Suprapubic skin (tissue), 4 donors: ENCODE results near the gene HEPACAM. TPM values are rescaled to one million over a fixed set of nuclear protein-coding genes. Genes with fewer than 3 reads are reported as not detected.

Experiments used
- DNase-seq, 2 donors: peaks; one replicate each; pipeline ENCODE4 v3.0.0-alpha.2; 2019; ENCODE audit warnings: low spot score in 2 of 2
- H3K27ac ChIP-seq: fragments of 200-600 bp; sonication (generic); one replicate; pipeline ENCODE4 v1.5.1; 2019
- H3K27me3 ChIP-seq: fragments of 200-600 bp; sonication (generic); one replicate; pipeline ENCODE4 v1.5.1; 2019
- H3K36me3 ChIP-seq: fragments of 200-600 bp; sonication (generic); one replicate; pipeline ENCODE4 v1.5.1; 2019
- H3K4me1 ChIP-seq: fragments of 200-600 bp; sonication (generic); one replicate; pipeline ENCODE4 v1.5.1; 2019
- H3K4me3 ChIP-seq: fragments of 200-600 bp; sonication (generic); one replicate; pipeline ENCODE4 v1.5.1; 2019; ENCODE audit warnings: mild to moderate bottlenecking
- H3K9me3 ChIP-seq: fragments of 200-600 bp; sonication (generic); one replicate; pipeline ENCODE4 v1.5.1; 2019
- EP300 ChIP-seq: sonication (generic); formaldehyde crosslinking; IDR thresholded peaks from one replicate; pipeline ENCODE4 v1.6.1; 2017; ENCODE audit warnings: antibody characterized with exemption
- POLR2A ChIP-seq, 2 donors: fragments of 450-650 bp; IDR thresholded peaks; one replicate each; pipeline ENCODE4 v1.6.1; 2017; ENCODE audit warnings: antibody characterized with exemption in 2 of 2, mild to moderate bottlenecking in 2 of 2, moderate library complexity in 2 of 2
- POLR2AphosphoS5 ChIP-seq, 3 donors: sonication (generic); formaldehyde crosslinking; IDR thresholded peaks; one replicate each; pipeline ENCODE4 v1.6.1; 2017; ENCODE audit warnings: antibody characterized with exemption in 3 of 3
- WGBS: methylation state at CpG from one replicate; pipeline ENCODE4 v1.1.5; 2018; 5-methylcytosine and 5-hydroxymethylcytosine counted together
- total RNA-seq, 4 donors: library from RNA; depleted of rRNA; stranded (reverse); fragments of >200 nt; gene quantifications; one replicate each; pipeline ENCODE4 v1.1.0, GENCODE V29; 2016
- TF ChIP-seq, protein P1 (sequence below), 2 donors: fragments of 200-600 bp in 1 of 2; fragments of 450-650 bp in 1 of 2; sonication (generic) in 1 of 2; IDR thresholded peaks; one replicate each; pipeline ENCODE4 v1.5.1; 2016 to 2019; ENCODE audit warnings: antibody characterized with exemption in 2 of 2, mild to moderate bottlenecking in 1 of 2, moderate library complexity in 1 of 2

Gene HEPACAM, protein sequence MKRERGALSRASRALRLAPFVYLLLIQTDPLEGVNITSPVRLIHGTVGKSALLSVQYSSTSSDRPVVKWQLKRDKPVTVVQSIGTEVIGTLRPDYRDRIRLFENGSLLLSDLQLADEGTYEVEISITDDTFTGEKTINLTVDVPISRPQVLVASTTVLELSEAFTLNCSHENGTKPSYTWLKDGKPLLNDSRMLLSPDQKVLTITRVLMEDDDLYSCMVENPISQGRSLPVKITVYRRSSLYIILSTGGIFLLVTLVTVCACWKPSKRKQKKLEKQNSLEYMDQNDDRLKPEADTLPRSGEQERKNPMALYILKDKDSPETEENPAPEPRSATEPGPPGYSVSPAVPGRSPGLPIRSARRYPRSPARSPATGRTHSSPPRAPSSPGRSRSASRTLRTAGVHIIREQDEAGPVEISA
- 1 to 10 TPM in 1 of 4 donors, under 1 TPM in 2, not detected in 1; 0.72 to 1.4 (median 0.89) TPM for total RNA-seq

DNA sequence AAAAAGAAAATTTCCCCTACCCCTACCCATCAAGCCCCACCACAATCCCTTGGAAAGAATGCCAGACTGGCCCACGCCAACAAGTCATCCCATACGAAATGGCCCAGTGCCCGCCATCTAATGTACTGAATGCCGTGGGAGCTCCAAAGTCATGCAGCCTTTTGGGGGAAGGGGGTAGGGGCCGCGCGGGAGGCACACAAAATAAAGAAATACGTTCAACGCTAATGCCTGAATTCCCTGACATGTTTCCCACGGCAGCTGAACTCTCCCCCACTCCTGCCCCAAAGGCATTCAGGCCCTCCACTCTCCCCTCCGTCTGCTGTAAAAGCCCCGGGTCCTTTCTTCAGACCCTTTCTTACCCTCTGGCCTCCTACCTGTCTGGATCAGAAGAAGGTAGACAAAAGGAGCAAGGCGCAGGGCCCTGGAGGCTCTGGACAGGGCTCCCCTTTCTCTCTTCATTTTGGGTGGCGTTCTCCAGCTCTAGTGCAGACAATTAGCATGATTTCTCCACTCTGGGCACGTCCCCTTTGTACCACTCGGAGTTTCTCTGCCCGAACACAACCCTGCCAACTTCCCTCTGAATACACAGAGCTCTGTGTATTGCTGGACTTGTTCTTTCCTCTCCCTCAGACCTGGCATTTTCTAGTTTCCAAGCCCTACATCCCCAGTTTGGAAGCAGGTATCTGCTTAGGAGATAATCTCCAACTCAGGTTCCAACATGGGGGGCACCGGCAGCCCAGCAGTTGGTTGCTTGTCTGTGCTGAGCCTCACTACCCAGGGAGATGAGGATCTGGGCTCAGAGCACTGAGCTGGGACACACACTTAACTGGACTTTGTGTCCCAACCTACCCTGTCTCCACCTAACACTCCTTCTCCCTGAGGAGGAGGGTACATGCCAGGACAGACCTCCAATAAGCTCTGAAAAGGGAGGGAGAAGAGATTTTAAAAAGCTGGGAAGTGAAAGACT is at the start of gene HEPACAM:
HEPACAM (minus strand) TSS at position 500 of the 967 bp plus-strand sequence; CDS start at position 459, 41 bp downstream.
- Histone ChIP-seq H3K9me3 (no peaks in the 10 kb centered on the region), H3K4me1 (no peaks in the 10 kb centered on the region), H3K27ac (no peak within 1 kb of the TSS), H3K4me3 (no peak within 1 kb of the TSS), H3K27me3 (peaks cover 22% of the 10 kb centered on the region), H3K36me3 (no peaks in the 10 kb centered on the region)
- no peak for TF ChIP-seq EP300
- TF ChIP-seq POLR2A (IDR thresholded peaks at IDR 0.05): no peak
- no peak for TF ChIP-seq POLR2AphosphoS5 (IDR thresholded peaks at IDR 0.05)
- WGBS: 79% methylated on average over 18 of the region's 18 CpGs
- DNase-seq: no peak

DNA sequence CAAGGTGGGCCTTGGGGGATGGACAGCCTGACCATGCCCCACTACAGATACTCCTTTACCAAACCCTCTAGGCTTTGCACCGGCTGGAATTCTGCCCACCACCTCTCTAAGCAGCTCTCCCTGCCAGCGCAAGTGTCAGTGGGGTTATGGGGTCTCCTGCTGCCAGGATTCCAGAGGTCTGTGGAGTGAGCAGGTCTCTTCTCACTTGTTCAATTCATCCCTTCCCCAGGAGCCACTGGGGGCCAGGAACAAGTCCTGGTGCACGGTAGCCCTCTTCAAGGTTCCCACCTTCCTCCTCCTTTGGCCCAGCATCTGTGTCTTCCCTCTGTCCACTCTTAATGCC is 48.6 kb upstream of the HEPACAM start:
- WGBS: 92% methylated on average over 1 of the region's 3 CpGs
- H3K4me1 ChIP-seq: no peaks in the 10 kb centered on the region
- H3K27ac ChIP-seq: no peak overlapping the region
- DNase-seq: no peak
- H3K9me3 ChIP-seq: no peaks in the 10 kb centered on the region
- no peaks in the 10 kb centered on the region for H3K27me3 ChIP-seq
- H3K4me3 ChIP-seq: no peak overlapping the region
- peaks cover 7% of the 10 kb centered on the region for H3K36me3 ChIP-seq
- TF ChIP-seq POLR2A (IDR thresholded peaks at IDR 0.05) (no peak), POLR2AphosphoS5 (IDR thresholded peaks at IDR 0.05) (no peak)
- TF ChIP-seq, protein P1, sequence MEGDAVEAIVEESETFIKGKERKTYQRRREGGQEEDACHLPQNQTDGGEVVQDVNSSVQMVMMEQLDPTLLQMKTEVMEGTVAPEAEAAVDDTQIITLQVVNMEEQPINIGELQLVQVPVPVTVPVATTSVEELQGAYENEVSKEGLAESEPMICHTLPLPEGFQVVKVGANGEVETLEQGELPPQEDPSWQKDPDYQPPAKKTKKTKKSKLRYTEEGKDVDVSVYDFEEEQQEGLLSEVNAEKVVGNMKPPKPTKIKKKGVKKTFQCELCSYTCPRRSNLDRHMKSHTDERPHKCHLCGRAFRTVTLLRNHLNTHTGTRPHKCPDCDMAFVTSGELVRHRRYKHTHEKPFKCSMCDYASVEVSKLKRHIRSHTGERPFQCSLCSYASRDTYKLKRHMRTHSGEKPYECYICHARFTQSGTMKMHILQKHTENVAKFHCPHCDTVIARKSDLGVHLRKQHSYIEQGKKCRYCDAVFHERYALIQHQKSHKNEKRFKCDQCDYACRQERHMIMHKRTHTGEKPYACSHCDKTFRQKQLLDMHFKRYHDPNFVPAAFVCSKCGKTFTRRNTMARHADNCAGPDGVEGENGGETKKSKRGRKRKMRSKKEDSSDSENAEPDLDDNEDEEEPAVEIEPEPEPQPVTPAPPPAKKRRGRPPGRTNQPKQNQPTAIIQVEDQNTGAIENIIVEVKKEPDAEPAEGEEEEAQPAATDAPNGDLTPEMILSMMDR (IDR thresholded peaks at IDR 0.05): no peak

DNA sequence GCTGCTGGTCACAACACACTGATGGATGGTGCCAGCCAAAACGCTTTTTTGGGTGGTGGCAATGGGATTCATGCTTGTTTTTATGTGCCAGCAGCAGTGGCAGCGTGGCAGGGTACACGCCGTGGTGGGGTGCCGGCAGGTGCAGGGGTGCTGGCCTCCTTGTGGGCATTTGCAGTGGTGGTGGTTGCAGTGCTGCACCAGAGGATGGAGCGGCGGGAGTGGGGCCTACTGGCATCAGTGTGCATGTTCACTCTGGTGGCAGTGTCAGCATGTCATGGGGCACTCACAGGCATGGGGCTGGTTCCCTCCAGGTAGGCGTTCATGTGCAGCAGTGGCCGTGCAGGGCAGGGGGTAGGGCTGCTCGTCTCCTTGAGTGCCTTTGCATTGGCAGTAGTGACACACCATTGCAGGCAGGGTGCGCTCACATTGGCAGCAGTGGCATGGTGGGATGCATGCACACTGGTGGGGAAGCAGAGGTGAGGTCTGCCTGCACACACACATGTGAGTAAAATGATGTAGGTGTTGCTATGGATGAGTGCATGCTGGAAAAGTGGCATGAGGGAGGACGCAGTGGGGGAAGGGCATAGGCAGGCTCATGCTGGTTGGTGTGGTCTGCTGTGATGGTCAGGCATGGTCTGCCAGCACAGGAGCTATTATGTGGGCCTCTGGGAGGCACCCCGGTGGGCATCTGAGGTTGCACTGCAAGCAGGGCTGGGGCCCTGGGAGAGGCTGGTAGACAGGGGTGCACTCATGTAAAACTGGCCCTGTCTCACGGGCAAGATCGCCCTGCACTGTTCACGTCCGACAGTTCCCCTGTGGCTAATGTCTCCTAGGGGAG is 48.0 kb upstream of the HEPACAM start:
- no peaks in the 10 kb centered on the region for H3K4me1 ChIP-seq
- H3K4me3 ChIP-seq: no peak overlapping the region
- H3K9me3 ChIP-seq: no peaks in the 10 kb centered on the region
- H3K27me3 ChIP-seq: no peaks in the 10 kb centered on the region
- TF ChIP-seq, protein P1 (IDR thresholded peaks at IDR 0.05): no peak
- no peak for TF ChIP-seq POLR2A (IDR thresholded peaks at IDR 0.05)
- TF ChIP-seq EP300: no peak
- no peak overlapping the region for H3K27ac ChIP-seq
- peaks cover 7% of the 10 kb centered on the region for H3K36me3 ChIP-seq
- DNase-seq: no peak
- WGBS: 92% methylated on average over 7 of the region's 17 CpGs

DNA sequence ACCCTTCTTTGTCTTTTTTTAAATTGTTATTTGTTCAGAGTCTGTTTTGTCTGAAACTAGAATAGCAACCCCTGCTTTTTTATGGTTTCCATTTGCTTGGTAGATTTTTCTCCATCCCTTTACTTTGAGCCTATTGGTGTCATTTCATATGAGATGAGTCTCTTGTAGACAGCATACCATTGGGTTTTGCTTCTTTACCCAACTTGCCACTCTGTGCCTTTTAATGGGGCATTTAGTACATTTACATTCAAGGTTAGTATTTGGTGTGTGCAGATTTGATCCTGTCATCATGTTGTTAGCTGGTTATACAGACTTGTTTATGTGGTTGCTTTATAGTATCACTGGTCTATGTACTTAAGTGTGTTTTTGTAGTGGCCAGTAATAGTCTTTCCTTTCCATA is 46.2 kb upstream of the HEPACAM start:
- no peaks in the 10 kb centered on the region for H3K4me1 ChIP-seq
- no peaks in the 10 kb centered on the region for H3K9me3 ChIP-seq
- H3K36me3 ChIP-seq: peaks cover 7% of the 10 kb centered on the region
- H3K27me3 ChIP-seq: no peaks in the 10 kb centered on the region
- TF ChIP-seq, protein P1 (IDR thresholded peaks at IDR 0.05): no peak
- H3K27ac ChIP-seq: no peak overlapping the region
- no peak for DNase-seq
- H3K4me3 ChIP-seq: no peak overlapping the region

DNA sequence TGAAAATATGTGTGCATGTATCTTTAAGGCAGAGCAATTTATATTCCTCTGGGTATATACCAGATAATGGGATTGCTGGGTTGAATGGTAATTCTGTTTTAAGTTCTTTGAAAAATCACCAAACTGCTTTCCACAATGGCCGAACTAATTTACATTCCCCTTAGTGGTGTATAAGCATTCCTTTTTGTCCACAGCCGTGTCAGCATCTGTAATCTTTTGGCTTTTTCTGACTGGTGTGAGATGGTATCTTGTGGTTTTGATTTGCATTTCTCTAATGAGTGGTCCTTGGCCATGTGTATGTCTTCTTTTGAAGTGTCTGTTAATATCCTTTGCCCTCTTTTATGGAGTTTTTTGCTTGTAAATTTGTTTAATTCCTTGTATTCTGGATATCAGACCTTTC is 42.5 kb upstream of the HEPACAM start:
- H3K36me3 ChIP-seq: no peaks in the 10 kb centered on the region
- H3K4me3 ChIP-seq: no peak overlapping the region
- no peak for DNase-seq
- no peak overlapping the region for H3K27ac ChIP-seq
- TF ChIP-seq, protein P1 (IDR thresholded peaks at IDR 0.05): no peak
- TF ChIP-seq POLR2A (IDR thresholded peaks at IDR 0.05): no peak
- no peak for TF ChIP-seq POLR2AphosphoS5 (IDR thresholded peaks at IDR 0.05)
- no peak for TF ChIP-seq EP300
- H3K27me3 ChIP-seq: no peaks in the 10 kb centered on the region
- H3K4me1 ChIP-seq: no peaks in the 10 kb centered on the region
- H3K9me3 ChIP-seq: no peaks in the 10 kb centered on the region
- WGBS: 97% methylated on average over 2 of the region's 2 CpGs
